Measurements from ENCODE around the gene TMEM116. TPM values are rescaled to one million over a fixed set of nuclear protein-coding genes. Genes with fewer than 3 reads are reported as not detected.

The TMEM116 gene
- total RNA-seq, 4 donors from 2014 or later: 1.2 to 21.7 (median 11.5) TPM

Small RNA genes lying within 50 kb of the gene (microRNA-seq; reads per million reads assigned to microRNA genes)
- not detected for gene MIR3657 (ENCODE audit: borderline microRNAs expressed, borderline replicate concordance)

Small RNA genes lying within 50 kb of the gene (small RNA-seq; reads per million reads assigned to genes)
- gene AC004024.1 (0.24 reads per million), gene MIR3657 (not detected)

Other genes with a start within 250 kb of the TMEM116 start
- gene ALDH2, start 246.2 kb downstream of the TMEM116 start, total RNA-seq: 100 to 1,000 TPM in 1 of 4 donors, 10 to 100 TPM in 3; 13.1 to 102 (median 73.5) TPM
- 10 to 100 TPM; 20.0 to 53.7 (median 43.1) TPM for gene MAPKAPK5, start 170.9 kb downstream of the TMEM116 start, total RNA-seq
- 10 to 100 TPM; 37.4 to 46.8 (median 42.1) TPM for gene ERP29, start 261 bp upstream of the TMEM116 start, total RNA-seq
- 10 to 100 TPM in 3 of 4 donors, 1 to 10 TPM in 1; 5.3 to 57.4 (median 33.9) TPM for gene NAA25, start 95.6 kb upstream of the TMEM116 start, total RNA-seq
- gene TRAFD1, start 112.4 kb upstream of the TMEM116 start, total RNA-seq: 10 to 100 TPM; 29.1 to 51.6 (median 34.4) TPM